CD4-positive, alpha-beta T cell (primary cell): ENCODE results near the gene C3. TPM values are rescaled to one million over a fixed set of nuclear protein-coding genes. Genes with fewer than 3 reads are reported as not detected.

Experiments
- ATAC-seq: fragments of 200-7000 bp; cut with Tn5 transposase; one replicate; pipeline ENCODE4 v1.10.0; 2022; ENCODE audit warnings: mild to moderate bottlenecking; ENCODE audit not compliant: poor library complexity
- CTCF ChIA-PET: fragments of 350-600 bp; sonication (Branson Sonifier 250); formaldehyde crosslinking; loops from one replicate; lab custom pipeline; 2021; ENCODE audit warnings: antibody characterized with exemption, inconsistent platforms; lab: Charles Lee
- POLR2A ChIA-PET: fragments of 350-600 bp; sonication (Branson Sonifier 250); formaldehyde crosslinking; loops from one replicate; lab custom pipeline; 2021; ENCODE audit warnings: antibody characterized with exemption, inconsistent platforms; lab: Charles Lee
- DNase-seq, 14 experiments: peaks; one replicate each; pipeline ENCODE4 v3.0.0-alpha.2; 2013 to 2020; ENCODE audit warnings: mixed read lengths in 2 of 14
- H3K27ac ChIP-seq, 2 donors: one replicate each; pipeline versions ENCODE4 v1.5.1 to v1.7.0; 2013; ENCODE audit warnings: low read length in 2 of 2, low read depth in 1 of 2, mild to moderate bottlenecking in 1 of 2
- H3K27me3 ChIP-seq, 2 experiments: 1 replicate in 1 of 2; 2 replicates in 1 of 2; pipeline versions ENCODE4 v1.6.1 to v1.7.0; 2013; ENCODE audit warnings: low read length in 2 of 2, control low read depth in 1 of 2, mild to moderate bottlenecking in 1 of 2, moderate library complexity in 1 of 2; ENCODE audit not compliant: insufficient read depth in 2 of 2, control insufficient read depth in 1 of 2
- H3K36me3 ChIP-seq: one replicate; pipeline ENCODE4 v1.6.1; 2013; ENCODE audit warnings: low read length, control low read depth; ENCODE audit not compliant: insufficient read depth
- H3K4me1 ChIP-seq: one replicate; pipeline ENCODE4 v1.6.1; 2013; ENCODE audit warnings: low read length, control low read depth; ENCODE audit not compliant: insufficient read depth
- H3K4me3 ChIP-seq: one replicate; pipeline ENCODE4 v1.5.1; 2013; ENCODE audit warnings: mild to moderate bottlenecking, low read length, moderate library complexity
- H3K9me3 ChIP-seq, 2 experiments: 1 replicate in 1 of 2; 2 replicates in 1 of 2; pipeline versions ENCODE4 v1.6.1 to v1.7.0; 2013; ENCODE audit warnings: low read length in 2 of 2, mild to moderate bottlenecking in 2 of 2, control low read depth in 1 of 2, moderate library complexity in 1 of 2; ENCODE audit not compliant: control insufficient read depth in 1 of 2, insufficient read depth in 1 of 2
- H3K27ac Mint-ChIP-seq: one replicate; pipeline ENCODE4 v1.8.0; 2020; ENCODE audit warnings: mixed read lengths
- H3K27me3 Mint-ChIP-seq: one replicate; pipeline ENCODE4 v1.8.0; 2021; ENCODE audit warnings: mixed read lengths
- H3K36me3 Mint-ChIP-seq: one replicate; pipeline ENCODE4 v1.8.0; 2021; ENCODE audit warnings: low read depth, mixed read lengths
- H3K4me1 Mint-ChIP-seq: one replicate; pipeline ENCODE4 v1.8.0; 2021; ENCODE audit warnings: low read depth, mixed read lengths
- H3K4me3 Mint-ChIP-seq: one replicate; pipeline ENCODE4 v1.8.0; 2020; ENCODE audit warnings: mild to moderate bottlenecking, mixed read lengths
- H3K9me3 Mint-ChIP-seq: one replicate; pipeline ENCODE4 v1.8.0; 2020; ENCODE audit warnings: mixed read lengths
- intact Hi-C, 2 experiments: fragments of 100-400 bp; cut with DNase I in 1 of 2; cut with micrococcal nuclease in 1 of 2; formaldehyde crosslinking; loops; one replicate each; pipeline versions ENCODE4 v1.15.1 to v1.9.0; 2023 to 2025; cut with DNase I, micrococcal nuclease
- total RNA-seq, 174 experiments: library from RNA in 2 of 174; stranded (reverse) in 2 of 174; gene quantifications; one replicate each; pipeline ENCODE4 v1.2.3 and lab custom pipeline; 2021 to 2026
- TF ChIP-seq, protein P1 (sequence below): fragments of 200-600 bp; IDR thresholded peaks from one replicate; pipeline ENCODE4 v1.8.0; 2022; ENCODE audit warnings: antibody characterized with exemption, mild to moderate bottlenecking

Gene C3
- total RNA-seq, 2 experiments from 2014 or later = 0.55 TPM; not detected in 1

DNA sequence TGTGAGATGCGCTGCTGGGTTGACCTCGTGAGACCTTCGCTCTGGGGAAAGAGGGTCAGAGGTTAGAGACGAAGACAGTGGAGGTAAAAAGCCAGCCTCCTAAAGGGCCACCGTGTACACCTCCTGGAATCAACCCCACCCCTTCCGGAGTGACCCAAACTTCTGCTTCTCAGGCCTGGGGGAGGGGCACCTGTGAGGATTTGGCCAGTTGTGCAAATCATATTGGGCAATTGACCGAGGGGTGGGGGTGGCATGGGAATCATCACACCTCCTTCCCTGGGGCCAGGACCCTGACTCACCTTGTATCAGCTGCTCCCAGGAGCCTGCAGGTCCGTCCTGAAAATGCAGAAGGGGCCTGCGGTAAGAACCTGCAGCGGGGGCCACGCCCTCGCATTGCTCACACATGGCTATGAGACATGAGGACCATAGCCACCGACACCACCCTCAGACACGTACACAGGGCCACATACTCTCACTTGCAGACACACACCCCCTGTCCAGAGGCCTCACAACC is 53.3 kb downstream of the C3 start:
- no peak for ATAC-seq
- Histone ChIP-seq H3K4me3 (no peak overlapping the region), H3K36me3 (peaks cover 23% of the 10 kb centered on the region), H3K9me3 (no peaks in the 10 kb centered on the region), H3K27ac (no peak overlapping the region), H3K4me1 (peaks cover 66% of the 10 kb centered on the region), H3K27me3 (no peaks in the 10 kb centered on the region)
- CTCF ChIA-PET = no interaction called here
- no peaks in the 10 kb centered on the region for H3K9me3 Mint-ChIP-seq
- H3K4me3 Mint-ChIP-seq = peak overlapping the region; percentile 51
- peak in 5 of 14 experiments; percentile 7 to 69 (median 52) for DNase-seq
- H3K27ac Mint-ChIP-seq = peak overlapping the region; percentile 69
- intact Hi-C loops = no loop called here
- peaks cover 11% of the 10 kb centered on the region for H3K36me3 Mint-ChIP-seq
- POLR2A ChIA-PET = no interaction called here
- TF ChIP-seq, protein P1, sequence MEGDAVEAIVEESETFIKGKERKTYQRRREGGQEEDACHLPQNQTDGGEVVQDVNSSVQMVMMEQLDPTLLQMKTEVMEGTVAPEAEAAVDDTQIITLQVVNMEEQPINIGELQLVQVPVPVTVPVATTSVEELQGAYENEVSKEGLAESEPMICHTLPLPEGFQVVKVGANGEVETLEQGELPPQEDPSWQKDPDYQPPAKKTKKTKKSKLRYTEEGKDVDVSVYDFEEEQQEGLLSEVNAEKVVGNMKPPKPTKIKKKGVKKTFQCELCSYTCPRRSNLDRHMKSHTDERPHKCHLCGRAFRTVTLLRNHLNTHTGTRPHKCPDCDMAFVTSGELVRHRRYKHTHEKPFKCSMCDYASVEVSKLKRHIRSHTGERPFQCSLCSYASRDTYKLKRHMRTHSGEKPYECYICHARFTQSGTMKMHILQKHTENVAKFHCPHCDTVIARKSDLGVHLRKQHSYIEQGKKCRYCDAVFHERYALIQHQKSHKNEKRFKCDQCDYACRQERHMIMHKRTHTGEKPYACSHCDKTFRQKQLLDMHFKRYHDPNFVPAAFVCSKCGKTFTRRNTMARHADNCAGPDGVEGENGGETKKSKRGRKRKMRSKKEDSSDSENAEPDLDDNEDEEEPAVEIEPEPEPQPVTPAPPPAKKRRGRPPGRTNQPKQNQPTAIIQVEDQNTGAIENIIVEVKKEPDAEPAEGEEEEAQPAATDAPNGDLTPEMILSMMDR = no peak
- H3K27me3 Mint-ChIP-seq = no peaks in the 10 kb centered on the region
- peaks cover 35% of the 10 kb centered on the region for H3K4me1 Mint-ChIP-seq

DNA sequence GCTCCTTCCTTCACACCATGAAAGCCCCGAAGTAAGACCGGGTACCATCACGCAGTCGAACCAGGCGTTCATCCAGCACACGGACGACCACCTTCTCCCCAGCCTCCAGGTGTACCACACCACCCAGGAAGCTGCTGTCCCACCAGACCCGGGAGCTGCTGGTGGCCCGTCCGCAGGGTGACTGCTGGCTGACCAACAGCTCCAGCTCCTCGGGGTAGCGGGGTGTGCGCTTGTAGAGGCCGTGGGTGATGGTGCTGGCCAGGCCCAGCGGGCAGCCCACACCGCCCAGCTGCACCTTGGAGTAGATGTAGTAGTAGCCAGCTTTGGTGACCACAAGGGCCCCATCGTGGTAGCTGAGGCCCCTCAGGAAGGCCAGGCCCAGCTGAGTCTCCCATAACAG is 55.5 kb downstream of the C3 start:
- no peak overlapping the region for H3K4me3 Mint-ChIP-seq
- H3K36me3 Mint-ChIP-seq = peaks cover 11% of the 10 kb centered on the region
- H3K27me3 Mint-ChIP-seq = no peaks in the 10 kb centered on the region
- TF ChIP-seq, protein P1 = no peak
- no peak overlapping the region for H3K27ac Mint-ChIP-seq
- H3K9me3 ChIP-seq = no peaks in the 10 kb centered on the region
- DNase-seq (no peak), ATAC-seq (no peak)
- ChIA-PET CTCF (interaction anchor here (0.9 kb wide), 1 partner anchor 72 kb away, joined by 3 read pairs; no protein-coding TSS in a partner anchor), POLR2A (no interaction called here)
- peaks cover 23% of the 10 kb centered on the region for H3K36me3 ChIP-seq
- peaks cover 26% of the 10 kb centered on the region for H3K4me1 Mint-ChIP-seq
- H3K27ac ChIP-seq = no peak overlapping the region
- no peaks in the 10 kb centered on the region for H3K27me3 ChIP-seq
- no peak overlapping the region for H3K4me3 ChIP-seq
- no peaks in the 10 kb centered on the region for H3K9me3 Mint-ChIP-seq
- H3K4me1 ChIP-seq = peaks cover 65% of the 10 kb centered on the region
- intact Hi-C loops = no loop called here

DNA sequence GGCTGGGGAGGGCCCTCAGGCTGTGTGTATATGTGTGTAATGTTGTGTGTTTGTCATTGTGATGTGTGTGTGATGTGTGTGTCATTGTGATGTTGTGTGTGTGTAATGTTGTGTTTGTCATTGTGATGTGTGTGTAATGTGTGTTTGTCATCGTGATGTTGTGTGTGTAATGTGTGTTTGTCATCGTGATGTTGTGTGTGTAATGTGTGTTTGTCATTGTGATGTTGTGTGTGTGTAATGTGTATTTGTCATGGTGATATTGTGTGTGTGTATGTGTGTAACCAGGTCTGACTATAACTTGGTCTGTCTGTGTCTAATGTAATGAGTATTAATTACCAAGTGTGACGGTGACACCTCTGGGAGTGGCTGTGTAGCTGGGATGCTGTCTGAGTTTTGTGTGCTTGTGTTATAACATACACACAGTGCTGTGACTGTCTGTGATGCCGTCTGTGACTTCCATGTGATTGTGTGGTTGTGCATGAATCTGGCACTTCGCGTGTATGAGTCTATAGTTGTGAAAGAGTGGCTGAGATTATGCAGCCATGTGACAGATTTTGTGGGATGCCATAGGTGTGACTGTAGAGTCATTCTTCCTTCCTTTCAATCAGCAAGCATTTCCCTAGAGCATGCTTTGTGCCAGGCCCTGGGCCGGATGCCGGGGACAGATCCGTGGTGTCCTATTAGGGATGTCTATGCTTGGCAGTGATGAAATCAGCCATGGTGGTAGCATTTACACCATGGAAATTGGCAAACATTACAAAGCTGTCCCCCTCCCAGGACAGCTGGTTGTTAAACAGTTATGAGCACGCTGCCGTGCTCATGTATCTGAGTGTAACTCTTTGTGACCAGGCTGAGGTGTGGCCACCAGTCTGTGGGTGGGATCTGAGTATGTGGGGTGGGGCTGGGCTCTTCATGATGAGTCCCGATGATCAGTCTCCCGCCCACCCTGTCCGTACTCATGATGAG is 56.9 kb downstream of the C3 start:
- intact Hi-C loops = no loop called here
- TF ChIP-seq, protein P1 = no peak
- ATAC-seq (peak; percentile 24), DNase-seq (peak in 4 of 14 experiments; percentile 38 to 79 (median 72))
- no peaks in the 10 kb centered on the region for H3K9me3 Mint-ChIP-seq
- H3K27ac Mint-ChIP-seq = no peak overlapping the region
- H3K4me3 Mint-ChIP-seq = no peak overlapping the region
- H3K36me3 ChIP-seq = peaks cover 23% of the 10 kb centered on the region
- POLR2A ChIA-PET = no interaction called here
- no peaks in the 10 kb centered on the region for H3K9me3 ChIP-seq
- peak overlapping the region in 1 of 2 donors; percentile 35 for H3K27ac ChIP-seq
- peaks cover under 1% of the 10 kb centered on the region for H3K36me3 Mint-ChIP-seq
- no peaks in the 10 kb centered on the region for H3K27me3 ChIP-seq
- H3K4me1 ChIP-seq = peaks cover 54% of the 10 kb centered on the region
- no peak overlapping the region for H3K4me3 ChIP-seq
- no peaks in the 10 kb centered on the region for H3K27me3 Mint-ChIP-seq
- CTCF ChIA-PET = interaction anchor here (1.0 kb wide), 1 partner anchor 200 kb away, joined by 3 read pairs; no protein-coding TSS in a partner anchor
- peaks cover 18% of the 10 kb centered on the region for H3K4me1 Mint-ChIP-seq
